ENCODE results near the gene CERKL.

Gene CERKL

DNA sequence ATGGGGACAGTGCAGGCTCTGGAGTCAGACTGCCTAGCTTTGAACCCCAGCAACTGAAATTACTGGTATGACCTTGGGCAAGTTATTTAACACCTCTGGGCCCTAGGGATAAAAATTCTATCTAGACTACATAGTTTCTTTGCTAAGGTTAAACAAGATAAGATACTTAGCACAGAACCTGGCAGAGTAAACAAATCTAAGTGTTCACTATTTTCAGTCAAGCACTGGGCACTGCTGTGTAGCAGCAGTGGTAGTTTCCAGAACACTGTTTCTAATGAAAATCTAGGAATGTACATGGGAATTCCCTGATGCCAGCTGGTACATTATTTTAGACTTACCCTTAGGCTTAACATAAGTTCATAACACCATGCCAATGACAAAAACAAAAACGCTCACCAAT, 17.2 kb downstream of the CERKL start:
- no peaks in the 10 kb centered on the region for H4K20me1 ChIP-seq (ENCODE audit: insufficient read depth, low read length)
- no peaks in the 10 kb centered on the region for H3K79me2 ChIP-seq (ENCODE audit: insufficient read depth, low read length)
- H3K9me3 ChIP-seq (ENCODE audit: low read length) = no peaks in the 10 kb centered on the region
- H3K4me3 ChIP-seq (ENCODE audit: low read depth, low read length, poor library complexity, severe bottlenecking) = no peak overlapping the region
- TF ChIP-seq, protein P1, sequence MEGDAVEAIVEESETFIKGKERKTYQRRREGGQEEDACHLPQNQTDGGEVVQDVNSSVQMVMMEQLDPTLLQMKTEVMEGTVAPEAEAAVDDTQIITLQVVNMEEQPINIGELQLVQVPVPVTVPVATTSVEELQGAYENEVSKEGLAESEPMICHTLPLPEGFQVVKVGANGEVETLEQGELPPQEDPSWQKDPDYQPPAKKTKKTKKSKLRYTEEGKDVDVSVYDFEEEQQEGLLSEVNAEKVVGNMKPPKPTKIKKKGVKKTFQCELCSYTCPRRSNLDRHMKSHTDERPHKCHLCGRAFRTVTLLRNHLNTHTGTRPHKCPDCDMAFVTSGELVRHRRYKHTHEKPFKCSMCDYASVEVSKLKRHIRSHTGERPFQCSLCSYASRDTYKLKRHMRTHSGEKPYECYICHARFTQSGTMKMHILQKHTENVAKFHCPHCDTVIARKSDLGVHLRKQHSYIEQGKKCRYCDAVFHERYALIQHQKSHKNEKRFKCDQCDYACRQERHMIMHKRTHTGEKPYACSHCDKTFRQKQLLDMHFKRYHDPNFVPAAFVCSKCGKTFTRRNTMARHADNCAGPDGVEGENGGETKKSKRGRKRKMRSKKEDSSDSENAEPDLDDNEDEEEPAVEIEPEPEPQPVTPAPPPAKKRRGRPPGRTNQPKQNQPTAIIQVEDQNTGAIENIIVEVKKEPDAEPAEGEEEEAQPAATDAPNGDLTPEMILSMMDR (IDR thresholded peaks at IDR 0.05; ENCODE audit: low read length) = no peak
- TF ChIP-seq EZH2 (IDR thresholded peaks at IDR 0.05; ENCODE audit: borderline replicate concordance, low read length) = no peak
- no peaks in the 10 kb centered on the region for H3K9me2 ChIP-seq (ENCODE audit: low read depth, low read length)
- no peaks in the 10 kb centered on the region for H3K27me3 ChIP-seq (ENCODE audit: insufficient read depth, low read length)
- H3K27ac ChIP-seq (ENCODE audit: low read depth, low read length, poor library complexity, severe bottlenecking) = no peak overlapping the region
- no peak overlapping the region for H3K9ac ChIP-seq (ENCODE audit: low read length)
- no peaks in the 10 kb centered on the region for H3K36me3 ChIP-seq (ENCODE audit: insufficient read depth, low read length)
- H2AFZ ChIP-seq (ENCODE audit: low read length) = no peak overlapping the region
- no peaks in the 10 kb centered on the region for H3K4me1 ChIP-seq (ENCODE audit: insufficient read depth, low read length, severe bottlenecking)
- no peak overlapping the region for H3K4me2 ChIP-seq (ENCODE audit: low read length)
- H3F3A ChIP-seq (ENCODE audit: insufficient read depth, low read length) = no peaks in the 10 kb centered on the region

DNA sequence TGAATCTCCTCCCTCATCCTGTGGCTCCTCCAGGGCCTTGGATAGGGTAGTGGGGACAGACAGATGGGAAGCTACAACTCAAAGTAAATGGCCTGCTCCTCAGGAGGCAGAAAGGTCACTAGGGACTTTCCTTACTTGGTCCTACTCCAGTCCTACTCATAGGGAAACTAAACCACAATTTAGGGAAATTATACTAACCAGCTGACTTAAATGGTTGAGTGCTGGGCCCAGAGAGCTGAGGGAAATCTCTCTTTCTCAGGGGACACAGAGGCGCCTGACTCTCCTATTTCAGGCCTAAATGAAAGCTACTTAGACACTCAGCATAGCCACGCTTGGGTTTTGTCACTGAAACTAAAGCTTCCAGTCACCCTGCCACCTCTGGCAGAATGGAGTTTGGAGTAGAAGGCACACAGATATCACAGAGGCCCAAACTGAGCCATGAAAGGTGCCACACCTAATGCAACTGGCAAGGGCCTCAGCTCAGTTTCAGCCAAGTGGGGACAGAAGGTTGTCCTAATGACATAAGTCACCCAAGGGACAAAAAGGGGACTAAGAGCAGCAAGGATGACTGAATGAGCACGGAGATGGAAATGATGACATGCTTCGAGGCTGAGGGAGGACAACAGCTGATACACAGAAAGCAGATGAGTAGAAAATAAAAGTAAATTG, 24.0 kb downstream of the CERKL start:
- no peaks in the 10 kb centered on the region for H3K79me2 ChIP-seq (ENCODE audit: insufficient read depth, low read length)
- no peak overlapping the region for H3K27ac ChIP-seq (ENCODE audit: low read depth, low read length, poor library complexity, severe bottlenecking)
- no peak overlapping the region for H3K4me2 ChIP-seq (ENCODE audit: low read length)
- TF ChIP-seq, protein P1 (IDR thresholded peaks at IDR 0.05; ENCODE audit: low read length) = no peak
- no peak for TF ChIP-seq EZH2 (IDR thresholded peaks at IDR 0.05; ENCODE audit: borderline replicate concordance, low read length)
- H3K27me3 ChIP-seq (ENCODE audit: insufficient read depth, low read length) = no peaks in the 10 kb centered on the region
- H3K9me3 ChIP-seq (ENCODE audit: low read length) = no peaks in the 10 kb centered on the region
- H3K9ac ChIP-seq (ENCODE audit: low read length) = no peak overlapping the region
- no peak overlapping the region for H3K4me3 ChIP-seq (ENCODE audit: low read depth, low read length, poor library complexity, severe bottlenecking)
- no peaks in the 10 kb centered on the region for H3F3A ChIP-seq (ENCODE audit: insufficient read depth, low read length)
- H3K36me3 ChIP-seq (ENCODE audit: insufficient read depth, low read length) = no peaks in the 10 kb centered on the region
- H3K4me1 ChIP-seq (ENCODE audit: insufficient read depth, low read length, severe bottlenecking) = no peaks in the 10 kb centered on the region
- H4K20me1 ChIP-seq (ENCODE audit: insufficient read depth, low read length) = no peaks in the 10 kb centered on the region
- no peak overlapping the region for H2AFZ ChIP-seq (ENCODE audit: low read length)
- no peaks in the 10 kb centered on the region for H3K9me2 ChIP-seq (ENCODE audit: low read depth, low read length)

DNA sequence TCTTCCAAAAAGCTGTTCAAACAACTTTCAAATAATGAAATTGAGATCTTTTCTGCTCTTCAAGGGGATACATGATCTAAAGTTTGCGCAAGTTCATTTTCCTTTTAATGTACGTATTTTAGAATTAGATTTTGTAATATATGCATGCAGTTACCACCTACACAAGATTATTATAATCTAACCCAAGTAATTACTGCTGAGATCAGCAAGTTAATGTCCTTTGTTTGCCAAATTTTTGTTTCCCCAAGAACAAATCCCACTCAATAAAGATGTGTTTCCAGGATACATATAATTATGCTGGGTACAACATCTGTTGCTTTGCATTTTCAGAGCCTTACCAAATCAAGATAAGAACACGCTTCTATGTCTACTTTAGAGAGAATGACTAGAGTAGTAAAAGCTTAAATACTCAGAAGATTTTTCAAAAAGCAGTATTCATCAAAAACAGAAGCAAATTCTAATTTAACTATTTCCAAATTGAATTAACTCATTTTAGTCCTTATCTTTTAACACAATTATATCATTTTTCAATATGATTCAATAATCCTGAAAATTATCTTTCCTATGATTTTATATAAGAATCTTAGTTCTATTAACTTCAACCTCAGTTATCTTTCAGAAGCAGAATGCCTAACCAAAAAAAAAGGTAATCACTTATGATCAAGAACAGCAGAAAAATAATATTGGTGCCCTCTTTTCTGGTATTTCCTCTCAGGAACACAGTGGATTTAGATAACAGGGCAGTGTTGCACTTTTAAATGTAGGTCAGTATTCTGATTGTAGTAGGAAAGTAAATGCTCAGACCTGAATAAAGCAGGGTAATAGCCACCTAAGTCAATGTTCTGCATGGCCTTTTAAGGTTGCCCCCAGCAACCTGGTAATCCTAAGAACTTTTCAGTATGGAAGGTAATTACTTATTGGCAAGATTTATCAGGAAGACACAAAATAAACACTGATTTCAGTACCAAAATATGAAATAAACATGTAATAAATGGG, 28.0 kb downstream of the CERKL start:
- H3F3A ChIP-seq (ENCODE audit: insufficient read depth, low read length) = no peaks in the 10 kb centered on the region
- H3K9ac ChIP-seq (ENCODE audit: low read length) = no peak overlapping the region
- no peak overlapping the region for H3K4me3 ChIP-seq (ENCODE audit: low read depth, low read length, poor library complexity, severe bottlenecking)
- no peak overlapping the region for H3K27ac ChIP-seq (ENCODE audit: low read depth, low read length, poor library complexity, severe bottlenecking)
- no peaks in the 10 kb centered on the region for H4K20me1 ChIP-seq (ENCODE audit: insufficient read depth, low read length)
- no peaks in the 10 kb centered on the region for H3K27me3 ChIP-seq (ENCODE audit: insufficient read depth, low read length)
- H3K9me2 ChIP-seq (ENCODE audit: low read depth, low read length) = no peaks in the 10 kb centered on the region
- no peak overlapping the region for H3K4me2 ChIP-seq (ENCODE audit: low read length)
- no peaks in the 10 kb centered on the region for H3K79me2 ChIP-seq (ENCODE audit: insufficient read depth, low read length)
- no peak for TF ChIP-seq EZH2 (IDR thresholded peaks at IDR 0.05; ENCODE audit: borderline replicate concordance, low read length)
- TF ChIP-seq, protein P1 (IDR thresholded peaks at IDR 0.05; ENCODE audit: low read length) = no peak
- no peaks in the 10 kb centered on the region for H3K9me3 ChIP-seq (ENCODE audit: low read length)
- no peaks in the 10 kb centered on the region for H3K36me3 ChIP-seq (ENCODE audit: insufficient read depth, low read length)
- H2AFZ ChIP-seq (ENCODE audit: low read length) = no peak overlapping the region
- no peaks in the 10 kb centered on the region for H3K4me1 ChIP-seq (ENCODE audit: insufficient read depth, low read length, severe bottlenecking)

All from OCI-LY1 (cell line).